Endodermal cell (in vitro differentiated cells): Measurements from ENCODE around the gene GRM4. TPM values are rescaled to one million over a fixed set of nuclear protein-coding genes. Genes with fewer than 3 reads are reported as not detected.

Experiments
- DNase-seq: peaks from one replicate; pipeline ENCODE4 v3.0.0-alpha.2; 2017
- H3K27ac ChIP-seq: 2 replicates; pipeline ENCODE4 v1.5.1; 2013; ENCODE audit warnings: mild to moderate bottlenecking, low read depth, low read length, moderate library complexity
- H3K27me3 ChIP-seq: 2 replicates; pipeline ENCODE4 v1.6.1; 2013; ENCODE audit warnings: mild to moderate bottlenecking, low read length, moderate library complexity; ENCODE audit not compliant: insufficient read depth, control insufficient read depth, poor library complexity, severe bottlenecking
- H3K36me3 ChIP-seq: 2 replicates; pipeline ENCODE4 v1.7.0; 2013; ENCODE audit warnings: mild to moderate bottlenecking, low read length, moderate library complexity; ENCODE audit not compliant: control insufficient read depth, insufficient read depth
- H3K4me1 ChIP-seq: one replicate; pipeline ENCODE4 v1.7.0; 2013; ENCODE audit warnings: low read length; ENCODE audit not compliant: control insufficient read depth, insufficient read depth
- H3K4me3 ChIP-seq: 2 replicates; pipeline ENCODE4 v1.5.1; 2013; ENCODE audit warnings: mild to moderate bottlenecking, low read length, moderate library complexity
- H3K9ac ChIP-seq: 2 replicates; pipeline ENCODE4 v1.6.1; 2013; ENCODE audit warnings: mild to moderate bottlenecking, low read length, moderate library complexity; ENCODE audit not compliant: poor library complexity, severe bottlenecking; ENCODE audit errors: extremely low read depth
- H3K9me3 ChIP-seq: 2 replicates; pipeline ENCODE4 v1.6.1; 2013; ENCODE audit warnings: mild to moderate bottlenecking, low read length, moderate library complexity; ENCODE audit not compliant: control insufficient read depth
- H3K27ac Mint-ChIP-seq: 2 replicates; pipeline ENCODE4 v1.8.0; 2020; ENCODE audit warnings: mixed read lengths
- H3K27me3 Mint-ChIP-seq: 2 replicates; pipeline ENCODE4 v1.8.0; 2021; ENCODE audit warnings: mild to moderate bottlenecking, mixed read lengths; ENCODE audit not compliant: insufficient read depth
- H3K36me3 Mint-ChIP-seq: 2 replicates; pipeline ENCODE4 v1.8.0; 2020; ENCODE audit warnings: low read depth, mixed read lengths
- H3K4me1 Mint-ChIP-seq: 2 replicates; pipeline ENCODE4 v1.8.0; 2020; ENCODE audit warnings: mixed read lengths
- H3K4me3 Mint-ChIP-seq: 2 replicates; pipeline ENCODE4 v1.8.0; 2020; ENCODE audit warnings: mild to moderate bottlenecking, moderate library complexity, mixed read lengths
- H3K9me3 Mint-ChIP-seq: 2 replicates; pipeline ENCODE4 v1.8.0; 2020; ENCODE audit warnings: mild to moderate bottlenecking, mixed read lengths
- WGBS, 2 experiments: methylation state at CpG; one replicate each; pipeline versions ENCODE4 v1.1.5 to v1.1.7; 2013; ENCODE audit warnings: missing lambda C conversion rate in 2 of 2, mixed read lengths in 1 of 2; ENCODE audit not compliant: insufficient coverage in 1 of 2, insufficient read length in 1 of 2; 5-methylcytosine and 5-hydroxymethylcytosine counted together
- total RNA-seq, 2 donors: library from RNA; stranded (reverse); fragmentation: NEBNext Ultra II Directional in 1 of 2; extraction: Animal tissue kit (Norgen Biotek cat#: 25700) in 1 of 2; gene quantifications; 2 replicates in 1 of 2; 3 replicates in 1 of 2; pipeline ENCODE4 v1.2.1, GENCODE V29; 2021
- TF ChIP-seq, protein P1 (sequence below): fragments of 200-600 bp; sonication (generic); conservative IDR thresholded peaks from 2 replicates; pipeline ENCODE4 v1.5.0; 2021; ENCODE audit warnings: antibody characterized with exemption, mild to moderate bottlenecking

GRM4 gene
- total RNA-seq, 2 donors from 2014 or later, result 3.1 to 9.1 TPM

DNA sequence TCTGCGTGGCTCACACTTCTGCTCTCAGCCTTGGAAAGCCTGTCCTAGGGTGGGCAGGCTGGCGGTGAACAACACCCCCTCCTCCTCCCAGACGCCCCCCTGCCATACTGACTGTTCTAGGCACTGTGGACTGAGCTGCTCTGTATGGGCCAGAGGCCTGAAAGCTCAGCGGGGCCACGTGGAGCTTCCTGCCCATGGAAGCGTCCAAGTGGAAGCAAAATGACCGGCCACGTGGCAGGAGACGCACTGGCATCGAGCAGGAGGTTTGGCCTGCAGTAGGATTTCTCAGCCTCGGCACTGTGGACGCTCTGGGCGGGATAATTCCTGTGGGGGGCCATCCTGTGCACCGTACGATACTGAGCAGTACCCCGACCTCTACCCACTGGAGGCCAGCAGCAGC, 88.7 kb downstream of the GRM4 start:
- TF ChIP-seq, protein P1, sequence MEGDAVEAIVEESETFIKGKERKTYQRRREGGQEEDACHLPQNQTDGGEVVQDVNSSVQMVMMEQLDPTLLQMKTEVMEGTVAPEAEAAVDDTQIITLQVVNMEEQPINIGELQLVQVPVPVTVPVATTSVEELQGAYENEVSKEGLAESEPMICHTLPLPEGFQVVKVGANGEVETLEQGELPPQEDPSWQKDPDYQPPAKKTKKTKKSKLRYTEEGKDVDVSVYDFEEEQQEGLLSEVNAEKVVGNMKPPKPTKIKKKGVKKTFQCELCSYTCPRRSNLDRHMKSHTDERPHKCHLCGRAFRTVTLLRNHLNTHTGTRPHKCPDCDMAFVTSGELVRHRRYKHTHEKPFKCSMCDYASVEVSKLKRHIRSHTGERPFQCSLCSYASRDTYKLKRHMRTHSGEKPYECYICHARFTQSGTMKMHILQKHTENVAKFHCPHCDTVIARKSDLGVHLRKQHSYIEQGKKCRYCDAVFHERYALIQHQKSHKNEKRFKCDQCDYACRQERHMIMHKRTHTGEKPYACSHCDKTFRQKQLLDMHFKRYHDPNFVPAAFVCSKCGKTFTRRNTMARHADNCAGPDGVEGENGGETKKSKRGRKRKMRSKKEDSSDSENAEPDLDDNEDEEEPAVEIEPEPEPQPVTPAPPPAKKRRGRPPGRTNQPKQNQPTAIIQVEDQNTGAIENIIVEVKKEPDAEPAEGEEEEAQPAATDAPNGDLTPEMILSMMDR, result no peak
- WGBS, 2 experiments, result 89 to 96% methylated on average over 7 to 16 of the region's 16 CpGs
- Histone ChIP-seq H3K4me3 (no peak overlapping the region), H3K36me3 (no peaks in the 10 kb centered on the region), H3K27me3 (no peaks in the 10 kb centered on the region), H3K4me1 (peaks cover 7% of the 10 kb centered on the region), H3K9me3 (no peaks in the 10 kb centered on the region), H3K9ac (no peak overlapping the region), H3K27ac (no peak overlapping the region)
- H3K36me3 Mint-ChIP-seq, result no peaks in the 10 kb centered on the region
- no peak overlapping the region for H3K4me3 Mint-ChIP-seq
- no peak for DNase-seq
- H3K27ac Mint-ChIP-seq, result no peak overlapping the region
- H3K27me3 Mint-ChIP-seq, result no peaks in the 10 kb centered on the region
- peaks cover 23% of the 10 kb centered on the region for H3K4me1 Mint-ChIP-seq
- H3K9me3 Mint-ChIP-seq, result no peaks in the 10 kb centered on the region

DNA sequence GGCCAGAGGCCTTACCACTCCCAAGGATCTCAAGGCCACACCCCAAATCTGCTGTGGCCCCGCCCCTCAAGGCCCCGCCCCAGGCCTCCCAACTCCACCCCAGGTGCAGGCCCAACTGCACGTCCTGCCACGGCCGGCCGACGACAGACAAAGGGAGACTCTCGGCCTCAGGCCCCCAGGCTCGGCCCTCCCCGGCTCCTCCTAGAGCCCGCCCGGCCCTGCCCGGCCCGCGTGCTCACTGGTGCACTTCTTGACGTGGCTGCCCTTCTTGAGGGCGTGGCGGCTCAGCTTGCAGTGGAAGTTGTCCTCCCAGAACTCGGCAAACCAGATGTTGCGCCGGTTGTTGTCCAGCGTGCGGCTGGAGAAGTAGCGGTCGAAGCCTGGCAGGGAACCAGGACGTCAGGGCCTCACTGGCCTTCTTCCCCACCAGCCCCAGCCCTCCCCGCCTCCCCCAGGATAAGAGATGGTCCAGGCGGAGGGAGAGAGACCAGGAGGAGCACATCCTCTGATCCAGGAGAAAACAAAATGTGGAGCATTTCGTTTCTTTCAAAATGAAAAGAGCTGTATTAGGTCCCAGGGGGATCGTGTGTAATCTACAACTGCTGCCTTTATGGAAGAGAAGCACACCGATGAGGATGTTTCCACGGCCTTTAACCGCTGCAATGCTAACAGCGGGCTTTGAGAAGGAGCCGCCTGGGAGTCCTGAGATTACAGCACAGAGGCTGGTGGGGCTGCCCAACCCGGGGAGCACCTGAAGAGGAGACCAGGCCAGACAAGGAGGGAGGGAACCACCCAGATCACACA, 89.4 kb downstream of the GRM4 start:
- 77 to 88% methylated on average over 21 to 36 of the region's 36 CpGs for WGBS, 2 experiments
- H3K9me3 ChIP-seq, result no peaks in the 10 kb centered on the region
- H3K36me3 ChIP-seq, result no peaks in the 10 kb centered on the region
- Mint-ChIP-seq H3K27ac (no peak overlapping the region), H3K4me3 (no peak overlapping the region), H3K9me3 (no peaks in the 10 kb centered on the region), H3K27me3 (no peaks in the 10 kb centered on the region), H3K4me1 (peaks cover 25% of the 10 kb centered on the region), H3K36me3 (no peaks in the 10 kb centered on the region)
- no peak overlapping the region for H3K9ac ChIP-seq
- H3K4me1 ChIP-seq, result peaks cover 7% of the 10 kb centered on the region
- TF ChIP-seq, protein P1, result no peak
- no peak overlapping the region for H3K27ac ChIP-seq
- H3K27me3 ChIP-seq, result no peaks in the 10 kb centered on the region
- no peak overlapping the region for H3K4me3 ChIP-seq
- DNase-seq, result peak; percentile 95

DNA sequence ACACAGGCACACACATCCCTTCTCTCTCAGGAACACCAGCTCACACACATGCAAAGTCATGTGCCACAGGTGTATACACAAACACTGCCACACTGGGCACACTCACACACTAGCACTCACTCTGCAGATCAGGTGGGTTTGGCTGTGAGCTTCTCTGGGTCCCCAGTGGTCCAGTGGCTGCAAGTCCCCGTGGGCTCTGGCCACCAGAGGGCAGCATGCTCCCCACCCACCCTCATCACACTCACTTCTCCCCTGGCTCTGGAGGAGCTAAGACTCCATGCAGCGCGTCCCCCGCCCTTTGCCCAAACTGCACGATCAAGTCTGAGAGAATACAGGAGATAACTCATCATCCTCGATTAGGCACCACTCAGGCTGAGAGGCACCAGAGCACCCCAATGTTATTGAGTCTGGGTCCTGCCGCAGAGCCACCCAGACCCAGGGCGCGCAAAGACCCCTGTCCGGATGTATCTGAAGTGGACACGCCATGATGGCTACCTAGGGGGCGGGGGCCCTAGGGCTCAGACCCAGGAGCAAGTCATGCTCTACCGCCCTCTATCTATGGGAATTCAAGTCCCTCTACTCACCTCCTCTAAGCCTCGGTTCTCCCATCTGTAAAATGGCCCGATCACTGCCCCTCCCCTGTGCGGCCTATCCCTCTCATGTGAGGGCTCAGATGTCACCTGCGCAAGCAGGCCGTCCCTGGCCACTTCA, 90.5 kb downstream of the GRM4 start:
- peak; percentile 92 for DNase-seq
- Histone ChIP-seq H3K9ac (no peak overlapping the region), H3K4me1 (peaks cover 7% of the 10 kb centered on the region), H3K27me3 (no peaks in the 10 kb centered on the region), H3K36me3 (no peaks in the 10 kb centered on the region), H3K9me3 (no peaks in the 10 kb centered on the region), H3K4me3 (no peak overlapping the region), H3K27ac (no peak overlapping the region)
- H3K27me3 Mint-ChIP-seq, result peaks cover 8% of the 10 kb centered on the region
- peaks cover 26% of the 10 kb centered on the region for H3K4me1 Mint-ChIP-seq
- WGBS, 2 experiments, result 78 to 99% methylated on average over 11 to 18 of the region's 18 CpGs
- no peaks in the 10 kb centered on the region for H3K36me3 Mint-ChIP-seq
- H3K27ac Mint-ChIP-seq, result no peak overlapping the region
- H3K9me3 Mint-ChIP-seq, result no peaks in the 10 kb centered on the region
- H3K4me3 Mint-ChIP-seq, result no peak overlapping the region
- TF ChIP-seq, protein P1, result peak; percentile 93
